ENCODE results near the gene RCCD1. TPM values are rescaled to one million over a fixed set of nuclear protein-coding genes. Genes with fewer than 3 reads are reported as not detected.
A peak's percentile ranks its signal among the peaks of the same experiment; 100 is the strongest.

RCCD1 gene
- total and polyA plus RNA-seq, 2 donors (not counting 1 experiment from before 2014, with no cell fraction given) = 11.0 to 20.5 TPM

GRCh38 chr15:90955624-90956273, 1.1 kb downstream of the RCCD1 start:
- no peak for ATAC-seq (ENCODE audit: low read depth)
- H3K79me2 ChIP-seq (ENCODE audit: control insufficient read depth, insufficient read depth, low read length) = peaks cover 13% of the 10 kb centered on the region
- no peaks in the 10 kb centered on the region for H3K27me3 Mint-ChIP-seq
- H3K4me2 ChIP-seq (replicated peaks; ENCODE audit: low read depth, low read length, poor library complexity, severe bottlenecking) = peak overlapping the region; percentile 89
- peaks cover 21% of the 10 kb centered on the region for H3K4me1 Mint-ChIP-seq
- peak overlapping the region in 4 of 5 experiments; percentile 85 to 93 (median 89) for H3K4me3 ChIP-seq (ENCODE audit: control extremely low read depth in 1 of 5, extremely low read depth in 1 of 5, insufficient read depth in 1 of 5, low read depth in 2 of 5, low read length in 4 of 5)
- peak overlapping the region; percentile 97 for H3K9ac ChIP-seq (ENCODE audit: low read length)
- no peak for DNase-seq
- H3K9me3 ChIP-seq (ENCODE audit: control extremely low read depth in 1 of 3, control insufficient read depth in 2 of 3, insufficient read depth in 1 of 3, low read length in 2 of 3) = no peaks in the 10 kb centered on the region
- TF ChIP-seq EZH2 (IDR thresholded peaks at IDR 0.05; ENCODE audit: borderline replicate concordance, insufficient read depth, low read depth, low read length, poor library complexity, severe bottlenecking) = no peak
- no peak for TF ChIP-seq CTCF (IDR thresholded peaks at IDR 0.05)
- H3K27me3 ChIP-seq (replicated peaks in 1 of 4; ENCODE audit: control extremely low read depth in 1 of 4, control insufficient read depth in 3 of 4, insufficient read depth in 4 of 4, low read length in 3 of 4) = no peaks in the 10 kb centered on the region
- CTCF ChIA-PET = interaction anchor here (0.8 to 8.7 kb wide), 23 partner anchors 7 to 579 kb away, joined by 3 to 118 read pairs (median 6); partner anchors contain the start of genes HDDC3, UNC45A and VPS33B
- H3K27ac ChIP-seq (ENCODE audit: low read length in 2 of 2) = no peak overlapping the region
- peaks cover 0 to 24% of the 10 kb centered on the region in 2 experiments for H3K36me3 ChIP-seq (replicated peaks in 1 of 2; ENCODE audit: control extremely low read depth in 1 of 2, control insufficient read depth in 1 of 2, extremely low read depth in 1 of 2, insufficient read depth in 2 of 2, low read length in 1 of 2)
- peak overlapping the region; percentile 65 for H3K27ac Mint-ChIP-seq
- POLR2A ChIA-PET = interaction anchor here (1.6 kb wide), 1 partner anchor 14 kb away, joined by 3 read pairs; no protein-coding TSS in a partner anchor
- WGBS (ENCODE audit: insufficient coverage) = 79% methylated on average over 15 of the region's 20 CpGs
- intact Hi-C loops (cut with micrococcal nuclease) = loop anchor here (1.0 to 5.0 kb wide), 5 partner anchors 31 to 315 kb away; partner anchors contain the start of gene VPS33B
- H3K4me3 Mint-ChIP-seq = peak overlapping the region; percentile 90
- no peaks in the 10 kb centered on the region for H3K9me3 Mint-ChIP-seq (ENCODE audit: insufficient read depth)
- H2AFZ ChIP-seq (ENCODE audit: insufficient read depth, low read depth, low read length, poor library complexity, severe bottlenecking) = peak overlapping the region; percentile 95
- H4K20me1 ChIP-seq (ENCODE audit: control insufficient read depth, insufficient read depth, low read length, poor library complexity, severe bottlenecking) = peaks cover 12% of the 10 kb centered on the region
- H3K4me1 ChIP-seq (ENCODE audit: control insufficient read depth in 2 of 2, insufficient read depth in 2 of 2, low read length in 2 of 2) = peaks cover 16 to 24% of the 10 kb centered on the region in 2 donors
